GM21528 (cell line): ENCODE results near the gene CUX1.

Experiments used
- ATAC-seq: cut with Tn5 transposase; IDR thresholded peaks from one replicate; pipeline ENCODE4 v1.9.1; 2021; ENCODE audit warnings: mild to moderate bottlenecking, moderate library complexity; ENCODE audit not compliant: unreplicated experiment, low FRiP score

Gene CUX1

GRCh38 chr7:102185796-102186195 lies 368.4 kb downstream of the CUX1 start:
- no peak for ATAC-seq

- ATAC-seq = no peak
These were observed 368.9 kb downstream of the CUX1 start for GRCh38 chr7:102186306-102186705.

GRCh38 chr7:102188746-102189145 lies 371.3 kb downstream of the CUX1 start:
- ATAC-seq = no peak

GRCh38 chr7:102189756-102190155 lies 372.3 kb downstream of the CUX1 start:
- ATAC-seq = no peak

GRCh38 chr7:102190776-102191350 lies 373.4 kb downstream of the CUX1 start:
- ATAC-seq = no peak

GRCh38 chr7:102191556-102192379 lies 374.3 kb downstream of the CUX1 start:
- no peak for ATAC-seq

GRCh38 chr7:102192790-102193189 lies 375.4 kb downstream of the CUX1 start:
- no peak for ATAC-seq

GRCh38 chr7:102193806-102194205 lies 376.4 kb downstream of the CUX1 start:
- ATAC-seq = no peak

GRCh38 chr7:102195361-102195760 lies 377.9 kb downstream of the CUX1 start:
- no peak for ATAC-seq

- ATAC-seq = no peak
These were observed 378.6 kb downstream of the CUX1 start for GRCh38 chr7:102196028-102196427.

- no peak for ATAC-seq
These were observed 379.7 kb downstream of the CUX1 start for GRCh38 chr7:102197161-102197560.

GRCh38 chr7:102197599-102197998 lies 380.2 kb downstream of the CUX1 start:
- ATAC-seq = no peak

- ATAC-seq = no peak
These were observed 381.1 kb downstream of the CUX1 start for GRCh38 chr7:102198417-102198956.

GRCh38 chr7:102201576-102201975 lies 384.1 kb downstream of the CUX1 start:
- no peak for ATAC-seq

- no peak for ATAC-seq
These were observed 385.1 kb downstream of the CUX1 start for GRCh38 chr7:102202556-102202955.

- no peak for ATAC-seq
These were observed 385.8 kb downstream of the CUX1 start for GRCh38 chr7:102203218-102203617.

- no peak for ATAC-seq
These were observed 386.8 kb downstream of the CUX1 start for GRCh38 chr7:102204212-102204611.

- no peak for ATAC-seq
These were observed 388.5 kb downstream of the CUX1 start for GRCh38 chr7:102205915-102206314.

GRCh38 chr7:102208826-102209225 lies 391.4 kb downstream of the CUX1 start:
- ATAC-seq = no peak

GRCh38 chr7:102210787-102211186 lies 393.4 kb downstream of the CUX1 start:
- ATAC-seq = no peak

GRCh38 chr7:102211590-102212550 lies 394.4 kb downstream of the CUX1 start:
- no peak for ATAC-seq
